Kidney tubule cell (primary cell): ENCODE data around the gene C8A.

Experiments
- DNase-seq: peaks from one replicate; pipeline ENCODE4 v3.0.0-alpha.2; 2018; ENCODE audit warnings: low spot score

C8A gene

GRCh38 chr1:56967355-56967754, 112.8 kb downstream of the C8A start:
- DNase-seq: no peak
